ENCODE measurements around the gene F2R. TPM values are rescaled to one million over a fixed set of nuclear protein-coding genes. Genes with fewer than 3 reads are reported as not detected.

The F2R gene
- total RNA-seq, 1 donor from 2014 or later = 20.1 TPM

GRCh38 chr5:76704131-76704663 lies 11.7 kb upstream of the F2R start:
- no peak for TF ChIP-seq CTCF (conservative IDR thresholded peaks at IDR 0.05)
- Mint-ChIP-seq H3K36me3 (peaks cover 4% of the 10 kb centered on the region), H3K4me3 (no peak overlapping the region), H3K4me1 (ENCODE audit: unreplicated experiment) (no peaks in the 10 kb centered on the region), H3K27me3 (no peaks in the 10 kb centered on the region), H3K27ac (no peak overlapping the region), H3K9me3 (no peaks in the 10 kb centered on the region)
- DNase-seq (ENCODE audit: extremely low spot score, unreplicated experiment) = no peak

- H3K27me3 Mint-ChIP-seq = no peaks in the 10 kb centered on the region
- H3K36me3 Mint-ChIP-seq = peaks cover 4% of the 10 kb centered on the region
- no peaks in the 10 kb centered on the region for H3K9me3 Mint-ChIP-seq
- no peak for TF ChIP-seq CTCF (conservative IDR thresholded peaks at IDR 0.05)
- no peaks in the 10 kb centered on the region for H3K4me1 Mint-ChIP-seq (ENCODE audit: unreplicated experiment)
- no peak overlapping the region for H3K27ac Mint-ChIP-seq
- no peak for DNase-seq (ENCODE audit: extremely low spot score, unreplicated experiment)
- no peak overlapping the region for H3K4me3 Mint-ChIP-seq
Observed at GRCh38 chr5:76705574-76705973, 10.4 kb upstream of the F2R start.

GRCh38 chr5:76709762-76710161 lies 6.2 kb upstream of the F2R start:
- H3K36me3 Mint-ChIP-seq = no peaks in the 10 kb centered on the region
- H3K4me3 Mint-ChIP-seq = no peak overlapping the region
- DNase-seq (ENCODE audit: extremely low spot score, unreplicated experiment) = no peak
- no peaks in the 10 kb centered on the region for H3K9me3 Mint-ChIP-seq
- H3K27ac Mint-ChIP-seq = no peak overlapping the region
- TF ChIP-seq CTCF (conservative IDR thresholded peaks at IDR 0.05) = no peak
- no peaks in the 10 kb centered on the region for H3K4me1 Mint-ChIP-seq (ENCODE audit: unreplicated experiment)
- H3K27me3 Mint-ChIP-seq = peaks cover 14% of the 10 kb centered on the region

GRCh38 chr5:76710991-76711390 lies 4.9 kb upstream of the F2R start:
- DNase-seq (ENCODE audit: extremely low spot score, unreplicated experiment) = no peak
- no peaks in the 10 kb centered on the region for H3K4me1 Mint-ChIP-seq (ENCODE audit: unreplicated experiment)
- no peaks in the 10 kb centered on the region for H3K36me3 Mint-ChIP-seq
- peaks cover 21% of the 10 kb centered on the region for H3K27me3 Mint-ChIP-seq
- TF ChIP-seq CTCF (conservative IDR thresholded peaks at IDR 0.05) = no peak
- no peak overlapping the region for H3K27ac Mint-ChIP-seq
- no peaks in the 10 kb centered on the region for H3K9me3 Mint-ChIP-seq
- H3K4me3 Mint-ChIP-seq = no peak overlapping the region

GRCh38 chr5:76714751-76715485 lies 1.0 kb upstream of the F2R start:
- Mint-ChIP-seq H3K27ac (no peak overlapping the region), H3K36me3 (no peaks in the 10 kb centered on the region), H3K9me3 (no peaks in the 10 kb centered on the region), H3K4me1 (ENCODE audit: unreplicated experiment) (no peaks in the 10 kb centered on the region), H3K4me3 (peak overlapping the region; percentile 90), H3K27me3 (peaks cover 32% of the 10 kb centered on the region)
- no peak for DNase-seq (ENCODE audit: extremely low spot score, unreplicated experiment)
- TF ChIP-seq CTCF (conservative IDR thresholded peaks at IDR 0.05) = no peak
